Astrocyte of the spinal cord (primary cell): ENCODE results near the gene AARS2.

Experiments
- DNase-seq: peaks from one replicate; pipeline ENCODE4 v3.0.0; 2011; ENCODE audit warnings: low read depth, low spot score
- H3K4me3 ChIP-seq: 2 replicates; pipeline ENCODE4 v1.5.1; 2011; ENCODE audit warnings: low read depth, mild to moderate bottlenecking, low read length, moderate library complexity
- in situ Hi-C: cut with HindIII; loops from 2 replicates; pipeline ENCODE4 v1.10.0; 2017; ENCODE audit warnings: low sequenced_read_pairs
- TF ChIP-seq, protein P1 (sequence below): IDR thresholded peaks from 2 replicates; pipeline ENCODE4 v1.5.1; 2012; ENCODE audit warnings: low read depth, mild to moderate bottlenecking, low read length, inconsistent platforms

The AARS2 gene

DNA sequence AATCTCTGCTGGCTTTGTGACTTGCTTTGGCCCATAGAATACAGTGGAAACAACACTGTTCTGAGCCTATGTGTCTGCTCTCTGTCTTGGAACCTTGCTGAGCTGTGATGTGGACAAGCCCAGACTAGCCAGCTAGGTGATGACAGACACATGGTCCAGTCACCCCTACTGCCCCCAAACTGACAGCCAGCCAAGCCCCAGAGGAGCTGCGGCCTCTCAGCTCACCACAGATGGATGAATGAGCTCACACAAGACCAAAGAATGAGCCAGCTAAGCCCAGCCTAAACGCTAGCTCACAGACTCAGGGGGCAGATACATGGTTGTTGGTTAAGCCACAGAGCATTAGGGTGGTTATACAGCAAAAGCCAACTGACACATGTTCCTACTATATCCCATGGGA, 4.1 kb downstream of the AARS2 start:
- in situ Hi-C loops = no loop called here
- TF ChIP-seq, protein P1, sequence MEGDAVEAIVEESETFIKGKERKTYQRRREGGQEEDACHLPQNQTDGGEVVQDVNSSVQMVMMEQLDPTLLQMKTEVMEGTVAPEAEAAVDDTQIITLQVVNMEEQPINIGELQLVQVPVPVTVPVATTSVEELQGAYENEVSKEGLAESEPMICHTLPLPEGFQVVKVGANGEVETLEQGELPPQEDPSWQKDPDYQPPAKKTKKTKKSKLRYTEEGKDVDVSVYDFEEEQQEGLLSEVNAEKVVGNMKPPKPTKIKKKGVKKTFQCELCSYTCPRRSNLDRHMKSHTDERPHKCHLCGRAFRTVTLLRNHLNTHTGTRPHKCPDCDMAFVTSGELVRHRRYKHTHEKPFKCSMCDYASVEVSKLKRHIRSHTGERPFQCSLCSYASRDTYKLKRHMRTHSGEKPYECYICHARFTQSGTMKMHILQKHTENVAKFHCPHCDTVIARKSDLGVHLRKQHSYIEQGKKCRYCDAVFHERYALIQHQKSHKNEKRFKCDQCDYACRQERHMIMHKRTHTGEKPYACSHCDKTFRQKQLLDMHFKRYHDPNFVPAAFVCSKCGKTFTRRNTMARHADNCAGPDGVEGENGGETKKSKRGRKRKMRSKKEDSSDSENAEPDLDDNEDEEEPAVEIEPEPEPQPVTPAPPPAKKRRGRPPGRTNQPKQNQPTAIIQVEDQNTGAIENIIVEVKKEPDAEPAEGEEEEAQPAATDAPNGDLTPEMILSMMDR = no peak
- peak; percentile 49 for DNase-seq
- no peak overlapping the region for H3K4me3 ChIP-seq

DNA sequence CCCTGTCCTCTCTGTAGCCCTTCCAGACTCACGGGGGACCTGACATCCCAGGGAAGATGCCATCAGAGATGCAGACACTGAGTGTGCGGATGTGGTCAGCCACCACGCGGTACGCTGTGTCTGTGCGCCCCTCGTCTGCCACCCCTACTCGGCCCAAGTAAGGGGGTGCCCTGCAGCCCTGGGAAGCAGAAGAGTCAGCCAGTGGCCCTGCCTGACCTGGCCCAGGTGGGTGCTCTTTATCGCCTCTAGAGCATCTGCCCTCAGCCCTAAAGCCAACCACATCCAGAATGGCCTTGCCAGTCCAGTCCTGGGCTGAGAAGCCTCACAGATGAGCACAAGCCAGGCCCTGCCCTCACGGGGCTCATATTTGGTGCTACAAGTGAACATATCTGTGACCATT, 5.9 kb downstream of the AARS2 start:
- no peak overlapping the region for H3K4me3 ChIP-seq
- in situ Hi-C loops = no loop called here
- TF ChIP-seq, protein P1 = no peak
- DNase-seq = no peak

DNA sequence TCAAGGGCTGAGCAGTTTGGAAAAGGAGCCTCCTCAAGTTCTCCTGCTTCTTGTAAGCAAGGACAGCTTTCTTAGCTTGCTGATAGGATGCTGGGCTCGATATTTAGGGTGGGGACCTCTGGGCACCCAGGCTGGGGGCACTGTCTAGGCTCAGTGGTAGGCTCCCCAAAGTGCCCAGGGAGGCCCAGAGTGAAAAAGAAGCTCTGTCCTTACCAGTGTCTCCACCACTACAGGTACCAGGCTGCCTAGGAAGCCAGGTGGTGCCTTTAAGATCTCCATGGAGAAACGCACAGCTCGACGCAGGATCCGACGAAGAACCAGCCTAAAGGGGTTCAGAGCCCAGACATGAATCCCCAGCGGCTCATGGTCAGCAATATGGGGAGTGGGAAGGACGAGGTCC, 6.4 kb downstream of the AARS2 start:
- in situ Hi-C loops = no loop called here
- DNase-seq = no peak
- TF ChIP-seq, protein P1 = no peak
- no peak overlapping the region for H3K4me3 ChIP-seq

DNA sequence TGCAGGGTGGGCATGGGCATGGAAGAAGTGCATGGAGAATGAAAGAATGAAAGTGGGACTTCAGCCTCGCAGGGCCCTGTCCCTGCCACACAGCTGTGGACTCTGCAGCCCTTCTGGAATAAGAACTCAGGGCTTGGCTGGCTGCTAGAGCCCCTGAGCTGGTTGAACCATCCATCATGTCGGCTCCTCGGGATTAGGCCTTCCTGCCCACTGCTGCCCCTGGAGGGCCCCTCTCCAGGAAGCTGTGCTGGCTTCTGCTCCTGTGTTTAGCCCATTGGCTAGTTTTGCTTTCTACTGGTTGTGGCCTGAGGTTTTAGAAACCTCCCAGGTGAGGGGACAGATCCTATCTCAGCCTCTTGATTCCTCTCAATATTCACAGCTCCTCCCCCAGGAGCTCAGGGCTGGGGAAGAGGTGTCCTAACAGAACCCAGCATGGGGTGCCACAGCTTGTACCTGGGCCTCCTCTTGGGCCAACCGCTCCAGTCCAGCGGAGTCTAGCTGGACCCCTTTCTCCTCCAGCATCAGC, 7.9 kb downstream of the AARS2 start:
- TF ChIP-seq, protein P1 = no peak
- DNase-seq = no peak
- in situ Hi-C loops = no loop called here
- H3K4me3 ChIP-seq = no peak overlapping the region

DNA sequence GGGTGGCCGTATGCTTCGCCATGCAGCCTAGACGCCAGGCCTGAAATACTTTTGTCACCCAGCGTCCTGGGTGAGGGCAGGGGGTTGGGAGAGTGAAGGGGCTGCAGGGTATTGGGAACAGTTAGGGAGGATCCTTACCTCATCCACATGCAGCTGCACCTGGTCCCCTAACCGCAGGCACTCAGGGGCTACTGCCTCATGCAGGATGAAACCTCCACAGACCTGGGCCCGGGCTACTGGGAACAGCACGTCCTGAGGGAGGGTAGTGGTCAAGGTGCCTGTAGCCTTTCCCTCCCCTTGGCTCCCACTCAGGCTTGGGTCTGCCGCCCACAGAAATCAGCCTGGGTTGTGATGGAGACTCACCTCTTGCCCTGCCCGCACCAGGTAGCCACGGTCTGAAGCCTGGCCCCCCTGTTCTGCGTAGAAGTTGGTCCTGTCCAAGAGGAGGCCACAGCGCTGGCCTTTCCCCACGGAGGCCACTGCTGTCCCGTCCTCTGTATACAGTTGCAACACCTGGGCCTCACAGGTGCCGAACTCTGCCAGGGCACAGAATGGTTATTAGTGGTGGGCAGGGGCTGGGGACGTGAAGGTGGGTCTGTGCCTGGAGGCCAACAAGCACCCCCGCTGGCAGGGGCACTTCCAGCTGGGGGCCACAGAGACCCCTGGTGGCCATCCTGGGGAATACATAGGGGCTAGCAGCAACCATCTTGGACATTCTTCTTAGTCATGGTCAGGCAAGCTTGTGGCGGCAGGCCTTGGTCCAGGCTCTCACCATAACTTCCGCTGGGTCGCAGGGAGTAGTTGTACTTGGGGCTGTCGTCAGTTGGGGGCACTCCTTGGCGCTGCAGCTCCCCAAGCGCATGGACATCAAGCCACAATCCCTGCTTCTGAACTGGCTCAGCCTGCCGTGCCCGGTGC, 8.6 kb downstream of the AARS2 start:
- H3K4me3 ChIP-seq = no peak overlapping the region
- peak; percentile 42 for DNase-seq
- TF ChIP-seq, protein P1 = peak; percentile 81
- in situ Hi-C loops = no loop called here

DNA sequence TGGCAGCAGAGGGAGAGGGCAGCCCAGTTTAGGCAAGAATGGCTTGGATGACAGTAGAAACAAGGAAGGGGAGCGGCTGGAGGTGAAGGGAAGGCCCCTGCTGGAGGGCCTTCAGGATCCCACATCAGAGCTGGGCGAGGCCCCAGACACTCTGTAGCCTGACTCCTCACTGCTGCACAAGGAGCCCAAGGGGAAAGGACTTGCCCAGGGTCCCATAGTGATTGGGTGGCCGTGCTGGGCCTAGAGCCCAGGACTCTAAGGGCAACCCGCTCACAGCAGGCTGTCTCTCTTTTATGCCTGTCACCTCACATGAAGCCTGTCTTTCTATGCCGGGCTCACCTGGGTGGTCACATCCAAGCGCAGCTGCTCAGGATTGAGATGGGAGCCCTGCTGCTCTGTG, 9.3 kb downstream of the AARS2 start:
- in situ Hi-C loops = no loop called here
- no peak for DNase-seq
- TF ChIP-seq, protein P1 = no peak
- H3K4me3 ChIP-seq = no peak overlapping the region
